ENCODE measurements around the gene TMEM131.

The TMEM131 gene

GRCh38 chr2:98028931-98029717, 33.4 kb upstream of the TMEM131 start:
- Histone ChIP-seq H3K4me1 (ENCODE audit: low read length) (peaks cover 54% of the 10 kb centered on the region), H3K4me2 (ENCODE audit: low read length) (peak overlapping the region; percentile 83), H3K79me2 (ENCODE audit: low read length) (no peaks in the 10 kb centered on the region), H3K36me3 (replicated peaks; ENCODE audit: low read depth, low read length) (no peaks in the 10 kb centered on the region), H2AFZ (ENCODE audit: low read depth, low read length) (peak overlapping the region; percentile 20; the same call in 1 of the 2 replicates), H3K4me3 (ENCODE audit: low read length) (no peak overlapping the region), H3K9ac (ENCODE audit: low read length) (peak overlapping the region; percentile 70; the same call in 1 of the 2 replicates), H3K9me3 (ENCODE audit: insufficient read depth, low read length) (no peaks in the 10 kb centered on the region), H3K27me3 (ENCODE audit: low read depth, low read length) (no peaks in the 10 kb centered on the region), H3K27ac (ENCODE audit: low read length) (peak overlapping the region; percentile 97), H4K20me1 (ENCODE audit: insufficient read depth, low read length) (no peaks in the 10 kb centered on the region)
- TF ChIP-seq EZH2phosphoT487 (IDR thresholded peaks at IDR 0.05; ENCODE audit: low read depth) (no peak), CTCF (IDR thresholded peaks at IDR 0.05; ENCODE audit: low read depth, low read length) (no peak)

GRCh38 chr2:98028101-98028561, 32.4 kb upstream of the TMEM131 start:
- TF ChIP-seq EZH2phosphoT487 (IDR thresholded peaks at IDR 0.05; ENCODE audit: low read depth) (no peak), CTCF (IDR thresholded peaks at IDR 0.05; ENCODE audit: low read depth, low read length) (no peak)

GRCh38 chr2:98027538-98027937, 31.8 kb upstream of the TMEM131 start:
- peak overlapping the region; percentile 61 for H3K4me3 ChIP-seq (ENCODE audit: low read length)
- no peaks in the 10 kb centered on the region for H3K79me2 ChIP-seq (ENCODE audit: low read length)
- no peaks in the 10 kb centered on the region for H3K27me3 ChIP-seq (ENCODE audit: low read depth, low read length)
- H3K4me2 ChIP-seq (ENCODE audit: low read length), result peak overlapping the region; percentile 83
- H3K4me1 ChIP-seq (ENCODE audit: low read length), result peaks cover 55% of the 10 kb centered on the region
- H3K36me3 ChIP-seq (replicated peaks; ENCODE audit: low read depth, low read length), result peaks cover 3% of the 10 kb centered on the region
- H3K27ac ChIP-seq (ENCODE audit: low read length), result peak overlapping the region; percentile 97
- H4K20me1 ChIP-seq (ENCODE audit: insufficient read depth, low read length), result no peaks in the 10 kb centered on the region
- TF ChIP-seq CTCF (IDR thresholded peaks at IDR 0.05; ENCODE audit: low read depth, low read length) (no peak), EZH2phosphoT487 (IDR thresholded peaks at IDR 0.05; ENCODE audit: low read depth) (no peak)
- peak overlapping the region; percentile 70 for H3K9ac ChIP-seq (ENCODE audit: low read length)
- no peak overlapping the region for H2AFZ ChIP-seq (ENCODE audit: low read depth, low read length)
- H3K9me3 ChIP-seq (ENCODE audit: insufficient read depth, low read length), result no peaks in the 10 kb centered on the region

More at GRCh38 chr2:98028101-98028561, 32.4 kb upstream of the TMEM131 start:
- H3K27me3 ChIP-seq (ENCODE audit: low read depth, low read length), result no peaks in the 10 kb centered on the region
- H4K20me1 ChIP-seq (ENCODE audit: insufficient read depth, low read length), result no peaks in the 10 kb centered on the region
- peak overlapping the region; percentile 20; the same call in 1 of the 2 replicates for H2AFZ ChIP-seq (ENCODE audit: low read depth, low read length)
- H3K27ac ChIP-seq (ENCODE audit: low read length), result peak overlapping the region; percentile 97
- peak overlapping the region; percentile 70 for H3K9ac ChIP-seq (ENCODE audit: low read length)
- peak overlapping the region; percentile 83 for H3K4me2 ChIP-seq (ENCODE audit: low read length)
- peaks cover 54% of the 10 kb centered on the region for H3K4me1 ChIP-seq (ENCODE audit: low read length)
- H3K4me3 ChIP-seq (ENCODE audit: low read length), result peak overlapping the region; percentile 61
- H3K36me3 ChIP-seq (replicated peaks; ENCODE audit: low read depth, low read length), result no peaks in the 10 kb centered on the region
- no peaks in the 10 kb centered on the region for H3K9me3 ChIP-seq (ENCODE audit: insufficient read depth, low read length)
- H3K79me2 ChIP-seq (ENCODE audit: low read length), result no peaks in the 10 kb centered on the region

GRCh38 chr2:98026927-98027522, 31.3 kb upstream of the TMEM131 start:
- H3K4me3 ChIP-seq (ENCODE audit: low read length), result peak overlapping the region; percentile 77
- peaks cover 54% of the 10 kb centered on the region for H3K4me1 ChIP-seq (ENCODE audit: low read length)
- H2AFZ ChIP-seq (ENCODE audit: low read depth, low read length), result no peak overlapping the region

More at GRCh38 chr2:98026927-98027522, 31.3 kb upstream of the TMEM131 start:
- H4K20me1 ChIP-seq (ENCODE audit: insufficient read depth, low read length), result no peaks in the 10 kb centered on the region
- TF ChIP-seq CTCF (IDR thresholded peaks at IDR 0.05; ENCODE audit: low read depth, low read length) (no peak), EZH2phosphoT487 (IDR thresholded peaks at IDR 0.05; ENCODE audit: low read depth) (peak; percentile 71)
- H3K4me2 ChIP-seq (ENCODE audit: low read length), result peak overlapping the region; percentile 98
- no peaks in the 10 kb centered on the region for H3K27me3 ChIP-seq (ENCODE audit: low read depth, low read length)
- H3K27ac ChIP-seq (ENCODE audit: low read length), result peak overlapping the region; percentile 97
- H3K36me3 ChIP-seq (replicated peaks; ENCODE audit: low read depth, low read length), result peaks cover 6% of the 10 kb centered on the region
- H3K9me3 ChIP-seq (ENCODE audit: insufficient read depth, low read length), result no peaks in the 10 kb centered on the region
- H3K79me2 ChIP-seq (ENCODE audit: low read length), result no peaks in the 10 kb centered on the region
- H3K9ac ChIP-seq (ENCODE audit: low read length), result peak overlapping the region; percentile 96

All from OCI-LY3 (cell line).